Adrenal gland (tissue), 5 donors: ENCODE results near the gene ATXN7.

Experiments
- CTCF ChIP-seq, 6 experiments: fragments of 450-650 bp in 4 of 6; fragments of 200-600 bp in 2 of 6; sonication (generic) in 1 of 6; IDR thresholded peaks; 1 replicate in 5 of 6; 2 replicates in 1 of 6; pipeline versions ENCODE4 v1.5.1 to v1.8.0; 2016 to 2021; ENCODE audit warnings: antibody characterized with exemption in 6 of 6, mild to moderate bottlenecking in 2 of 6, moderate library complexity in 1 of 6
- POLR2A ChIP-seq, 2 donors: fragments of 450-650 bp; IDR thresholded peaks; one replicate each; pipeline ENCODE4 v1.6.1; 2017; ENCODE audit warnings: antibody characterized with exemption in 2 of 2, mild to moderate bottlenecking in 2 of 2, moderate library complexity in 1 of 2
- donor health status: DM: no; HTN: no; CAD: no.

DNA sequence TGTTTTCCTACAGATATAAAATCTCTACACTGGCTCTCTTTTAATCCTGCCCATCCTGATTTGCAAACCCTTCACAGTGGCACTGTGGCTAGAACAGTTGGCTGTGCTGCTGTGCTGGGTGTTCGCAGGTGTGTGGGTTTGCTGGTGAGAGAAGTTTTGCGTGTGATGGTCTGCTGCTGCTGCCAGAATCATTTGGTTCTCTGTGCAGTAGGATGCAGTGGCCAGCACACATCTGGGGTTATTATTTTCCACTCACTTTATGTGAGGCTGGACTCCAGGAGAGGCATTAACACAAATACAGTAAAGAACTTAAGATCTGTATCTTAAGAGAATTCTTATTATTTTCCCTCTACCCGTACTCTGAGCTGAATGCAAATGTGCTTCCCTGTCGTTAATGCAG, 175.7 kb downstream of the ATXN7 start:
- TF ChIP-seq POLR2A (IDR thresholded peaks at IDR 0.05) = no peak
- TF ChIP-seq CTCF (IDR thresholded peaks at IDR 0.05) = no peak
